Osteocyte (in vitro differentiated cells): ENCODE measurements around the gene CEP70. TPM values are rescaled to one million over a fixed set of nuclear protein-coding genes. Genes with fewer than 3 reads are reported as not detected.
"Not testable (repeated sequence)": the region's sequence is repeated elsewhere in the genome, so short reads cannot be mapped to it uniquely, and the experiment has no call there.

ENCODE experiments used
- DNase-seq: peaks from one replicate; pipeline ENCODE4 v3.0.0; 2021; ENCODE audit warnings: mixed read lengths; ENCODE audit not compliant: unreplicated experiment; ENCODE audit errors: extremely low spot score
- H3K27ac Mint-ChIP-seq: one replicate; pipeline ENCODE4 v1.8.0; 2021; ENCODE audit warnings: mild to moderate bottlenecking, mixed read lengths; ENCODE audit not compliant: unreplicated experiment
- H3K27me3 Mint-ChIP-seq: one replicate; pipeline ENCODE4 v1.8.0; 2021; ENCODE audit warnings: mixed read lengths; ENCODE audit not compliant: unreplicated experiment
- H3K36me3 Mint-ChIP-seq: one replicate; pipeline ENCODE4 v1.8.0; 2021; ENCODE audit warnings: mixed read lengths; ENCODE audit not compliant: unreplicated experiment
- H3K4me1 Mint-ChIP-seq: one replicate; pipeline ENCODE4 v1.8.0; 2021; ENCODE audit warnings: mixed read lengths; ENCODE audit not compliant: unreplicated experiment
- H3K4me3 Mint-ChIP-seq: one replicate; pipeline ENCODE4 v1.8.0; 2021; ENCODE audit warnings: mild to moderate bottlenecking, moderate library complexity, mixed read lengths; ENCODE audit not compliant: unreplicated experiment
- H3K9me3 Mint-ChIP-seq: one replicate; pipeline ENCODE4 v1.8.0; 2021; ENCODE audit warnings: mixed read lengths; ENCODE audit not compliant: unreplicated experiment
- CTCF ChIP-seq: fragments of 200-600 bp; sonication (generic); IDR thresholded peaks from 2 replicates; pipeline ENCODE4 v1.5.0; 2021; ENCODE audit warnings: antibody characterized with exemption, mild to moderate bottlenecking, moderate library complexity
- total RNA-seq: library from RNA; stranded (reverse); gene quantifications from 2 replicates; pipeline ENCODE4 v1.2.1, GENCODE V29; 2021

Gene CEP70
- total RNA-seq, 1 donor from 2014 or later = 16.0 TPM

- DNase-seq = no peak
- no peaks in the 10 kb centered on the region for H3K9me3 Mint-ChIP-seq
- H3K27ac Mint-ChIP-seq = no peak overlapping the region
- H3K4me1 Mint-ChIP-seq = peaks cover 2% of the 10 kb centered on the region
- TF ChIP-seq CTCF = no peak
- no peak overlapping the region for H3K4me3 Mint-ChIP-seq
- H3K27me3 Mint-ChIP-seq = peaks cover 2% of the 10 kb centered on the region
- H3K36me3 Mint-ChIP-seq = peaks cover 2% of the 10 kb centered on the region
These were observed 21.4 kb upstream of the CEP70 start for GRCh38 chr3:138615462-138615861.

- no peaks in the 10 kb centered on the region for H3K27me3 Mint-ChIP-seq
- H3K36me3 Mint-ChIP-seq = peaks cover 2% of the 10 kb centered on the region
- no peak for TF ChIP-seq CTCF
- no peak for DNase-seq
- H3K9me3 Mint-ChIP-seq = no peaks in the 10 kb centered on the region
- H3K27ac Mint-ChIP-seq = peak overlapping the region; percentile 88
- peaks cover 8% of the 10 kb centered on the region for H3K4me1 Mint-ChIP-seq
- H3K4me3 Mint-ChIP-seq = peak overlapping the region; percentile 72
These were observed 15.8 kb upstream of the CEP70 start for GRCh38 chr3:138609898-138610266.

GRCh38 chr3:138608322-138609135 is 14.5 kb upstream of the CEP70 start, which contains the start of gene FAIM:
Gene FAIM (plus strand): TSS chr3:138608771. CDS start chr3:138619727, 10,956 bp downstream.
- TF ChIP-seq CTCF = no peak

GRCh38 chr3:138604106-138604595 is 10.1 kb upstream of the CEP70 start:
- not testable (repeated sequence) for H3K36me3 Mint-ChIP-seq, H3K27me3 Mint-ChIP-seq, H3K9me3 Mint-ChIP-seq, H3K4me1 Mint-ChIP-seq, H3K4me3 Mint-ChIP-seq, DNase-seq, H3K27ac Mint-ChIP-seq

More at GRCh38 chr3:138608322-138609135, 14.5 kb upstream of the CEP70 start, which contains the start of gene FAIM:
- Mint-ChIP-seq H3K9me3 (no peaks in the 10 kb centered on the region), H3K27me3 (no peaks in the 10 kb centered on the region), H3K4me3 (peak within 1 kb of the TSS; percentile 72), H3K27ac (peak within 1 kb of the TSS; percentile 88), H3K4me1 (peaks cover 8% of the 10 kb centered on the region), H3K36me3 (peaks cover 2% of the 10 kb centered on the region)
- DNase-seq = peak; percentile 88

GRCh38 chr3:138601661-138602060 is 7.6 kb upstream of the CEP70 start:
- not testable (repeated sequence) for H3K27ac Mint-ChIP-seq, H3K27me3 Mint-ChIP-seq, H3K36me3 Mint-ChIP-seq, H3K9me3 Mint-ChIP-seq, H3K4me1 Mint-ChIP-seq, H3K4me3 Mint-ChIP-seq, DNase-seq

- TF ChIP-seq CTCF = no peak
- Mint-ChIP-seq H3K4me1 (no peaks in the 10 kb centered on the region), H3K27me3 (peaks cover 3% of the 10 kb centered on the region), H3K27ac (no peak overlapping the region), H3K9me3 (no peaks in the 10 kb centered on the region), H3K4me3 (no peak overlapping the region), H3K36me3 (no peaks in the 10 kb centered on the region)
- DNase-seq = no peak
These were observed 6.2 kb upstream of the CEP70 start for GRCh38 chr3:138600100-138600745.
